Measurements from ENCODE around the gene SPEG. TPM values are rescaled to one million over a fixed set of nuclear protein-coding genes. Genes with fewer than 3 reads are reported as not detected.

SPEG gene
- polyA plus RNA-seq, 3 donors: not detected

DNA sequence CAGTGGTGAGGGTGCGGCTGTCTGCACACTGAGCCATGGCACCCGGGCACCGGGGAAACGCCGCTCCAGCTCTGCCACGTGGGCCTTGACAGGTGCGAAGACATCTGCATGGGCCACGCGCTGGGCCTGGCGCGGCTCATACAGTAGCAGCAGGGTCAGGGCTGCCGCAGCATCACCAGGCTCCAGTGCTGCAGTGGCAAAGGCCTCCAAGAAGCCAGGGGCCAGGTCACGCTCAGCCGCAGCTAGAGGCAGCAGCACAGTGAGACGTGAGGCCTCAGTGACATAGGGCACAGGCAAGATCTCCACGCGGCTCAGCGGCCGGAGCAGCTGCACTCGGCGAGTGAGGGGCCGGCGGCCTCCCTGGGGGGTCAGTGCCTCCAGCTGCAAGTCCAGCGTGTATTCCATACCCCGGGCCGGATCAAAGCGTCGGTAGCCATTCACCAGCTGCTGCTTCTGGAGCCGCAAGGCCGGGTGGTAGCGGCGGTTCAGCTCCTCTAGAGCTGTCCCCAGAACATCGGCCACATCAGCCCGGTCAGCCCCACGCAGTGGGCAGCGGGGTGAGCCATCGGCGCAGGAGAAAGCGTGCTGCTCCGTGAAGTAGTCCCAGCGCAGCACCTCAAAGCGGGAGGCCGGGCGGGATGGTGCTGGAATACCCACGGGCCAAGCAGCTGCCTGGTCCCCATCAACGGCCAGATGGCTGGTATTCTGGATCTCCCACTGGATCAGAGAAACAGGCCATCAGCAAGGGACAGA lies 105.5 kb downstream of the SPEG start:
- Histone ChIP-seq H3K27me3 (ENCODE audit: control insufficient read depth in 2 of 2, insufficient read depth in 2 of 2, low read length in 2 of 2) (peaks cover 20 to 39% of the 10 kb centered on the region in 2 donors), H3K4me3 (replicated peaks in 1 of 3; ENCODE audit: low read depth in 2 of 3, low read length in 3 of 3) (no peak overlapping the region), H3K36me3 (replicated peaks in 1 of 2; ENCODE audit: control insufficient read depth in 1 of 2, insufficient read depth in 2 of 2, low read length in 2 of 2) (no peaks in the 10 kb centered on the region), H4K20me1 (ENCODE audit: insufficient read depth, low read length) (no peaks in the 10 kb centered on the region), H3K27ac (ENCODE audit: low read depth in 1 of 2, low read length in 2 of 2) (no peak overlapping the region), H3K4me2 (replicated peaks; ENCODE audit: extremely low read depth, low read length, poor library complexity, severe bottlenecking) (no peak overlapping the region), H3K9me3 (replicated peaks in 1 of 2; ENCODE audit: control insufficient read depth in 1 of 2, insufficient read depth in 1 of 2, low read length in 2 of 2) (no peaks in the 10 kb centered on the region), H3K4me1 (ENCODE audit: control insufficient read depth in 1 of 2, insufficient read depth in 2 of 2, low read length in 2 of 2) (peaks cover 21 to 27% of the 10 kb centered on the region in 2 donors), H2AFZ (ENCODE audit: insufficient read depth, low read depth, low read length, poor library complexity, severe bottlenecking) (no peak overlapping the region), H3K9ac (ENCODE audit: insufficient read depth, low read length, poor library complexity, severe bottlenecking) (no peak overlapping the region), H3K79me2 (ENCODE audit: insufficient read depth, low read length) (no peaks in the 10 kb centered on the region)
- 97% methylated on average over 46 of the region's 46 CpGs for WGBS (ENCODE audit: insufficient coverage)
- Mint-ChIP-seq H3K4me1 (peaks cover 9% of the 10 kb centered on the region), H3K27me3 (ENCODE audit: low read depth in 3 of 3) (peaks cover 24 to 50% (median 27%) of the 10 kb centered on the region in 3 donors), H3K27ac (no peak overlapping the region), H3K9me3 (peaks cover 0 to 16% (median 2%) of the 10 kb centered on the region in 7 donors), H3K4me3 (no peak overlapping the region), H3K36me3 (peaks cover 0 to 6% of the 10 kb centered on the region in 2 donors)
- DNase-seq: no peak
- TF ChIP-seq CTCF (IDR thresholded peaks at IDR 0.05): no peak
- intact Hi-C loops (cut with micrococcal nuclease): loop anchor here (2.0 to 5.0 kb wide), 4 partner anchors 38 to 153 kb away; partner anchors contain the start of gene DNPEP (in 1 of the 2)

DNA sequence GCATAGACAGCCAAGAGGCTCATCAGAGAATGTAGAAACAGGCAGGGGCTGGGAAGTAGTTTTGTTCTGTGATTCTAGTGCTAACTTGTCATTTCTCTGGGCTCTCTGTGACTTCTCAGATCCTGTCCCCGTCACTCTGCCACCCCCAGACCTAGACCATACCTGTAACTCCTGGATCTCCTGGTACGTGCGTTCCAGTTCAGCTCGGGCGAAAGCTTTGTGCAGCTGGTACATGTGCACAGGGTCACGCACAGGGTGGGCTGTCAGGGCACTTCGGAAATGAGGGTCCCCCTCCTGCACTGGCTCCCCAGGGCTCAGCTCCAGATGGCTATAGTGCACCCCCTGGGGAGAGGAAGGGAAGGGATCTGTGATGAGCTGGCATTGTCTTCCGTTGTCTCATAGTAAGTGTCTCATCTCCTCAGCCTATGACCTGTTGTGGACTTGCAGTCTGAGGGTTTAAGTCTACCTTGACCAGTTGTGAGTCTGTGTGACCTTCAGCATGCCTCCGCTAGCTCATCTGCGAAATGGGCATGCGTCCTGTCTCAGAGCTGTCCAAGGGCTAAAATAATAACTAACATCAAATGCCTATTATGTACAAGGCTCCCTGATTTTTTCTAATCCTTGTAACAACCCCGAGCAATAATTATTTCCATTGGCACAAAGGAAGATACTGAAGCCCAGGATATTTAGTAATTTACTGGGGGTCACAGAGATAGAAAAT lies 106.3 kb downstream of the SPEG start:
- intact Hi-C loops (cut with micrococcal nuclease): loop anchor here (2.0 to 5.0 kb wide), 4 partner anchors 39 to 154 kb away; partner anchors contain the start of gene DNPEP (in 1 of the 2)
- Mint-ChIP-seq H3K36me3 (peaks cover 0 to 6% of the 10 kb centered on the region in 2 donors), H3K4me1 (peaks cover 9% of the 10 kb centered on the region), H3K4me3 (peak overlapping the region in 1 of 2 donors; percentile 56), H3K27me3 (ENCODE audit: low read depth in 3 of 3) (peaks cover 30 to 57% (median 33%) of the 10 kb centered on the region in 3 donors), H3K9me3 (peaks cover 0 to 16% (median 2%) of the 10 kb centered on the region in 7 donors), H3K27ac (no peak overlapping the region)
- H3K27me3 ChIP-seq (ENCODE audit: control insufficient read depth in 2 of 2, insufficient read depth in 2 of 2, low read length in 2 of 2): peaks cover 24 to 47% of the 10 kb centered on the region in 2 donors
- H3K9ac ChIP-seq (ENCODE audit: insufficient read depth, low read length, poor library complexity, severe bottlenecking): no peak overlapping the region
- H3K79me2 ChIP-seq (ENCODE audit: insufficient read depth, low read length): no peaks in the 10 kb centered on the region
- no peak for DNase-seq
- H4K20me1 ChIP-seq (ENCODE audit: insufficient read depth, low read length): no peaks in the 10 kb centered on the region
- TF ChIP-seq CTCF (IDR thresholded peaks at IDR 0.05): no peak
- H2AFZ ChIP-seq (ENCODE audit: insufficient read depth, low read depth, low read length, poor library complexity, severe bottlenecking): no peak overlapping the region
- no peak overlapping the region for H3K4me3 ChIP-seq (replicated peaks in 1 of 3; ENCODE audit: low read depth in 2 of 3, low read length in 3 of 3)
- 94% methylated on average over 8 of the region's 12 CpGs for WGBS (ENCODE audit: insufficient coverage)
- no peak overlapping the region for H3K4me2 ChIP-seq (replicated peaks; ENCODE audit: extremely low read depth, low read length, poor library complexity, severe bottlenecking)
- H3K9me3 ChIP-seq (replicated peaks in 1 of 2; ENCODE audit: control insufficient read depth in 1 of 2, insufficient read depth in 1 of 2, low read length in 2 of 2): no peaks in the 10 kb centered on the region
- no peaks in the 10 kb centered on the region for H3K36me3 ChIP-seq (replicated peaks in 1 of 2; ENCODE audit: control insufficient read depth in 1 of 2, insufficient read depth in 2 of 2, low read length in 2 of 2)
- H3K27ac ChIP-seq (ENCODE audit: low read depth in 1 of 2, low read length in 2 of 2): no peak overlapping the region
- peaks cover 21 to 27% of the 10 kb centered on the region in 2 donors for H3K4me1 ChIP-seq (ENCODE audit: control insufficient read depth in 1 of 2, insufficient read depth in 2 of 2, low read length in 2 of 2)
